NCI-H1694 treated with DMSO at 0.1 percent for 48 hours (cell line): Measurements from ENCODE around the gene CDH3.
"Not testable (repeated sequence)": the region's sequence is repeated elsewhere in the genome, so short reads cannot be mapped to it uniquely, and the experiment has no call there.

Source experiments
- DNase-seq: peaks from one replicate; lab custom pipeline; 2025; lab: John Stamatoyannopoulos, UW

The CDH3 gene

DNA sequence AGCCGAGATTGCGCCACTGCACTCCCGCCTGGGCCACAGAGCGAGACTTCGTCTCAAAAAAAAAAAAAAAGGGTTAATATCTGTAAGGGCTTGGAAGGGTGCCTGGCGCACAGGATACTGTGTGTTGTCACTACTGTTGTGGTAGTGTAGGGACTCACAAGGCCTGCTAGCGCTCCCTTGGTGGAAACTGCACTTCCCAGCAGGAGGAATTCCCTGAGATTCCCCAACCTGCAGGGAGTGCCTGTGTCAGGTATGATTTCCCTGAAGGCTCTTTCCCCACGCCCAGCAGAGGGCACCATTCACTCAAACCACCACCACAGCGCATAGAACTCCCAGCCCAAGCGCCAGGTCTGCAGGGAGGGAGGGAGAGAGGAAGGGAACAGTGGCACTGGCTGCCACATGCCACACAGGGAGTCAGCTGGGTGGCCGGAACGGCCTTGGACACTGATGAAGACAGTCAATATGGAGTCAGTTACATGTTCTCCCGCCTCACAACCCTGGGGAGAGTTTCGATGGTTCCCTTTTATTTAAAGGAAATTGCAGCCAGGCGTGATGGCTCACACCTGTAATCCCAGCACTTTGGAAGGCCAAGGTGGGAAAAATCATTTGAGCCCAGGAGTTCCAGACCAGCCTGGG, 59.2 kb downstream of the CDH3 start:
- DNase-seq: peak; percentile 49

DNA sequence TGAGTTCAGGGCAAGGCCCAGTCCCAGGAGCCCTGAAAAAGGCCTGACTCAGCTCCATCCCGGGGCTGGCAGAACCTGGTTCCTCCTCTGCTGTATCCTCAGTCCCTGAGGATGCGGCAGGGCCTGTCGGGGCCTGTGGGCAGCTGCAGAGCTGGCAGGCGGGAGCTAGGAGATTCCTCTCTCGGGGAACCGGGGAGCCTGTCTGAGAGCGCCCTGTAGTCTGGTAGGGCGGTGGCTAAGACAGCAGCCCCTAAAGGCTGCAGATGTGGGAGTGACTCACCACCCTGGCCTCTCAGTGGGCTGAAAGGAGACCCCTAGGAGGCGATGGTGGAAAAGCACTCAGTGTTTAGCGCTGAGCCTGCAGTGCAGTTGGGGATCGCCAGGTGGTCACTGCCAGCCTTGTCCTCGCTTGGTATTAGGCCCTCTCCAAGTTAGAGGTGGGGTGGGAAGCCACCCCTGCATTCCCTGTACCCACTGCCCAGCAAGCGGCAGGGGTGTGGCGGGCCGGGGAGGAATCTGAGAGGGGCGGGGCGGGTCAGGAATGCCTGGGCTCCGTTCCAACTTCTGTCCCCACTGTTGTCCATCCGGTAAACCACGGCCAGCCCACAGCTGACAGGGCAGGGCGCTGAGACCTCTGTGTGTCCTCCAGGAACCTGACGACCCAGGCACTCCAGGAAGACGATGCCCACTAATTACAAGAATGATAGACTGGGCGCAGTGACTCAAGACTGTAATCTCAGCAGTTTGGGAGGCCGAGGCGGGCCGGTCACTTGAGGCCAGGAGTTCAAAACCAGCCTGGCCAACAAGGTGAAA, 62.4 kb downstream of the CDH3 start:
- DNase-seq: no peak

DNA sequence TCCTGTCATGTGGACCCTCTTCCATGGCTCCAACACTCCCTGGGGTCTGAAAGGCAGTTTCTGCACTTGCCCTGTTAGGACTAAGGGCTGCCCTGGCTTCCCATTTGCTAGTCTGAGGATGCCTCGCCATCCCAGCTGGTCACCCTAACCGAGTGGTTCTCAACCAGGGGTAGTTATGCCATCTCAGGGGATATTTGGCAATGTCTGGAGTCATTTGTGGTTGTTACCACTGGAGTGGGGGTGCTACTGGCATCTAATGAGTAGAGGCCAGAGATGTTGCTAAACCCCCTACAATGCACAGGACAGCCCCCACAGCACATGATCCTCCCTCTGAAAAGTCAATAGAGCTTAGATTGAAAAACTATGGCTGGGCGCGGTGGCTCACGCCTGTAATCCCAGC, 65.1 kb downstream of the CDH3 start:
- DNase-seq: no peak

DNA sequence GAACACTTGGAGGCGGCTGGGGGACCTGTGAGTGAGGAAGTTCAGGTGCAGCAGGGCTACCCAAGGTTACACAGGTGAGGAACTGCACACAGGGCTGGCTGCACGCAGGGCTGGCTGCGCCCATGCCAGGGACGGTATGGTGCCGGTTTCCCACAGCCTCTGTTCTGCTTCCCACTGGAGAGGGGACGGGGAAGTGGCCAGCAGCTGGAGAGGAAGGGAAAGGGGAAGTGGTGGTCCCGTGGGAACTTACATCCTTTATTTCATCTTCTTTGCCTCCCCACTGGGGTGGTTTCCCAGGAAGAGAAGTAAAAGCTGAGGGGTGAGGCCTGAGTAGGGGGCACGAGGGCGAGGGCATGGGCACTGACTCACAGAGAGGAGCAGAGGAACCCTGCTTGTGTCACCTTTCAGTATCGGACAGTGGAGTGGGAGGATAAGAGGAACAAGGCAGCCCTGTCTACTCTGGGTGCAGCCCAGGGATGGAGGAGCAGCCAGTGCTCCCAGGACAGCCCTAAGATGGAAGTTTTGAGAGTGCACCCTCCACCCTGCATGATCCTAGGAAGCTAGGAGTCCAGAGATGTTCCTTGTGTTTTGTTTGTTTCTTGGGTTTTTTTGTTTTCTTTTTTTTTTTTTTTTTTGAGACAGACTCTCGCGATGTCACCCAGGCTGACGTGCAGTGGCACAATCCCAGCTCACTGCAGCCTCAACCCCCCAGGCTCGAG, 66.5 kb downstream of the CDH3 start:
- DNase-seq: no peak

DNA sequence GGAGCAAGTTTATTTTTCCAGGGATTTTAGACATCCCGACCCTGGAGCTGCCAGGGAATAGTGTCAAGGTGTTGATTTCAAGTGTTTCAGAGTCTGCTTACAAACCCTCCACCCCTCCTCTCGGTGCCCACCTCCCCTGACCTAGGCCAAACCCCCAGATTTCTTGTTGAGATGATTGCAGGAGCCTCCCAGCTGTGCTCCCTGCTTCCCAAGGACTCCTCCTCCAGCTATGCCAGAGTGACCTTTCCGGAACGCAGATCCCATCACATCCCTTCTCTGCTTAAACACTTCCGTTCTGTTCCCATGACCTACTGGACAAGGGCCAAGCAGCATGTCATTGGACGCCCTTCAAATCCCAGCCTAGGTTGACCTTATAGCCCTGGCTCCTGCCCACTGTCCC, 68.3 kb downstream of the CDH3 start:
- no peak for DNase-seq

DNA sequence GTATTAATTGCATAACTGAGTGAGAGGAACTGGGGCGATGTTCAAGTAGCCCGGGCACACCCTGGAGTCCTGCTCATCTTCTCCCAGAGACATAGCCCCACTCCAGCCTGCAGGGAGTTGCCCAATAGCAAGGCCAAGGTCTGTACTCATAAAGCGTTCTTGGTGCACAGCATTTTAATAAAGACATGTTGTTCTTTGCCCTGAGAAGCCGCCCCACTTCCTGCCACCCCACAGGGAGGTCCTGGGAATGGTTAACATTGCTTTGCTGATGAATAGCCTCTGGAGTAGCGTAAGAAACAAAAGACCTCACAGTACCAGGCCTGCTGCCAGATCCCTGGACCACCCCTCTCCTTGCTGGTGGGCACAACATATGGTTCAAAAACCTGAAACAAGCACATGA, 70.4 kb downstream of the CDH3 start:
- no peak for DNase-seq

DNA sequence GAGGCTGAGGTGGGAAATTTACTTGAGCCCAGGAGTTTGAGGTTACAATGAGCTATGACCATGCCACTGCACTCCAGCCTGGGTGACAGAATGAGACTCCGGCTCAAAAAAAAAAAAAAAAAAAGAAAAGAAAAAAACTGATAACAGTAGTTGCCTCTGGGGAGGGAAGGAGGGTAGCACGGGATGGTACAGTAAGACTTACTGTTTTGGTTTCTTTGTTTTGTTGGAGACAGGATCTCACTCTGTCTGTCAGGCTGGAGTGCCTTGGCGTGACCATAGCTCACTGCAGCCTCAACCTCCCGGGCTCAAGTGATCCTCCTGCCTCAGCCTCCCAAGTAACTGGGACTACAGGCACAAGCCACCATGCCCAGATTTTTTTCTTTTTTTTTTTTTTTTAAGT, 71.4 kb downstream of the CDH3 start:
- DNase-seq: not testable (repeated sequence)

DNA sequence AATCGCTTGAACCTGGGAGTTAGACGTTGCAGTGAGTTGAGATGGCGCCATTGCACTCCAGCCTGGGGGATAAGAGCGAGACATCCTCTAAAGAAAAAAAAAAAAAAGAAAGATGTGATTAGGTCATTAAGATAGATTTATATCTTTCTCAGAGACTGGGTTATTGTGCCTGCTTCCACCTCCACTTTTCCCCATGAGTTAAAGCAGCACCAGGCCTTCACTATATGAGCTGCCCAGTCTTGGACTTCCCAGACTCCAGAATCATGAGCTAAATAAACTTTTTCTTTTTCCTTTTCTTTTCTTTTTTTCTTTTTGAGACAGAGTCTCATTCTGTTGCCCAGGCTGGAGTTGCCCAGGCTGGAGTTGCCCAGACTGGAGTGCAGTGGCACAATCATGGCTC, 72.6 kb downstream of the CDH3 start:
- no peak for DNase-seq

DNA sequence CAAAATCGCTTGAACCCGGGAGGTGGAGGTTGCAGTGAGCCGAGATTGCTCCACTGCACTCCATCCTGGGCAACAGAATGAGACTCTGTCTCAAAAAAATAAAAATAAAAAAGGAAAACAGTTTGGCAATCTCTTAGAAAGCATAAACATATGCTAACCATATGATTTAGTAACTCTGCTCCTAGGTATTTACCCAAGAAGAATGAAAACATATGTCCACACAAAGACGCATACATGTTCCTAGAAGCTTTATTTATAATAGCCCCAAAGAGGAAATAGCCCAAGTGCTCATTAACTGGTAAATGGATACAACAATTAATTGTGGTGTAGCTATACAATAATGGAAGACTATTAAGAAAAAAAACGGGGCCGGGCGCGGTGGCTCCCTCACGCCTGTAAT, 73.5 kb downstream of the CDH3 start:
- DNase-seq: no peak

DNA sequence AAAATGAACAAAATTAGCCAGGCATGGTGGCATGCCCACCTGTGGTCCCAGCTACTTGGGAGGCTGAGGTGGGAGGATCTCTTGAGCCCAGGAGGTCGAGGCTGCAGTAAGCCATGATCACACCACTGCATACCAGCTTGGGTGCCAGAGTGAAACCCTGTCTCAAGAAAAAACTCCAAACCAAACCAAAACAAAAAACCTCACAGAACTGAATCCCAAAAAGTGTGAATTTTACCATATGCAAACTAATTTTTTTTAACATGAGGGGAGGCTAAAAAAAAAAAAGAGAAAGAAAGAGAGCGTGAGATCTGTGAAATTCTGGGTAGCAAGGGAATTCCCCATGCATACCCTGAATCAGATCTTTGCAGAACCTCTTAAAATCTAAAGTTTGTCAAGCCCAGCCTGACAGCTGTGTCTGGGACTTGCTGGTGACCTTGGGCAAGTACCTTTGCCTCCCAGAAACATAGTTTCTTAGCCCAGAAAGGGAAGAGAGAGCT, 74.9 kb downstream of the CDH3 start:
- DNase-seq: no peak

DNA sequence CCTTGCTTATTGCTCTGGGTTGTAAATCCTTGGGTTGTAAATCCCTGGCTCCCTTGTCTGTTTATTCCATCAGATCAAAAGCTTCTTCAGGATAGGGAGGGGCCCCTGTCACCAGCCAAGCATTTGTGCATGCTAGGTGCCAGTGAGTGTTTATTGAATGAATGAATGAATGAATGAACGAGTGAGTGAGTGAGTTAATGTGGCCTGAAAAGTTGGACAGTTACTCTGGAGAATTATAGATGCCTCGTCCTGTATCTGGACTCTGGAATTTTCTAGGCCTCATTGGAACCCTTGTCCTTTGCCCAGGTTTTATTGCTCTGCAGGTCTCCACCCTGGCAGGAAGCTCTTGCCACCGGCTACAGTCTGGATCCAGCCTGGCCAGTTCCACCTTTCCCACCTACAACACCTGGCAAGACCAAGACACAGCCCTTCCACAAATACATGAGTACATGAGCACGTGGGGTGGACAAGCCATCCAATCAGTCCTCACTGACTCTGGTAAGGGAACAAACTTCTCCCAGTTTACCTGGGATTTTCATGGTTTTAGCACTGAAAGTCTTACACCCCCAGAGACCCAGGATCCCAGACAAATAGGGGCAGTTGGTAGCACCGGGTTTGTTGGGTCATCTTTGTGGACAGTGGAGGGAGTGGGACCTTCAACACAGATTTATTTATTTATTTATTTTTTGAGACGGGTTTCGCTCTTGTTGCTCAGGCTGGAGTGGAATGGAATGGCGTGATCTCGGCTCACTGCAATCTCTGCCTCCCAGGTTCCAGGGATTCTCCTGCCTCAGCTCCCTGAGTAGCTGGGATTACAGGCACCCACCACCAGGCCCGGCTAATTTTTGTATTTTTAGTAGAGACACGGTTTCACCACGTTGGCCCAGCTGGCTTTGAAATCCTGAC, 77.3 kb downstream of the CDH3 start:
- DNase-seq: no peak

DNA sequence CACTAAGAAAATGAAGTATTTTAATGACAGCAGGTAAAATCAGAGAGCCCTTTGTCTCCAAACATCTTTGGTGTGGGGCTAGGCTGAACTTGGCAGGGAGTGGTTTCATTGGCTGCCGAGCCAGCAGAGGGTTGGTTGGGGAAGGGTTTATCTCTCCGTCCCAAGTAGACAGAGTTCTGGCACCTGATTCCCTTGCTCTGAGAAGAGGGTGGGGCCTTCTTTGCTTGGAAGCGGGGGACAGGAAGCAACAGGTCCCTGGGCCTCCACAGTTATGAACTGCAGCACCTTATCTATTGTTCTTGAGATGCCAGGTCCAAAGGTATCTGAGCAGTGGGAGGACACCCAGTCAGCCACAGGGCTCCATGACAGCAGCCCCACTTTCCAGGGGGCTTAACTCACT, 79.7 kb downstream of the CDH3 start:
- no peak for DNase-seq

DNA sequence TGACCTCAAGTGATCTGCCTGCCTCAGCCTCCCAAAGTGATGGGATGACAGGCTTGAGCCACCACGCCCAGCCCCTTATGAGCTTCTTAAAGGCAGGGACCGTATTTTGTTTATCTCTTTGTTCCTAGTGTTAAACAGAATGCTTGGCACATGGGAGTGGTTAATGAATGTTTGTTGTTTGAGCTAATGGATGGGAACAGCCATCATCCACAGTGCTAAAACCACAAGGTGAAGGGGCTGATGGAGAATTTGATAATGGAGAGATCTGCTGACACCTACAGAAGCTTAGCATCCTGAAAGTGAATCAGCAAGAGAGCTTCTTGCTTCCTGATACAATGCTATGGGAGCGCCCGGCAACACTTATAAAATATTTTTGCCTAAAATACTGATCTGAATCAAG, 83.4 kb downstream of the CDH3 start:
- DNase-seq: no peak

DNA sequence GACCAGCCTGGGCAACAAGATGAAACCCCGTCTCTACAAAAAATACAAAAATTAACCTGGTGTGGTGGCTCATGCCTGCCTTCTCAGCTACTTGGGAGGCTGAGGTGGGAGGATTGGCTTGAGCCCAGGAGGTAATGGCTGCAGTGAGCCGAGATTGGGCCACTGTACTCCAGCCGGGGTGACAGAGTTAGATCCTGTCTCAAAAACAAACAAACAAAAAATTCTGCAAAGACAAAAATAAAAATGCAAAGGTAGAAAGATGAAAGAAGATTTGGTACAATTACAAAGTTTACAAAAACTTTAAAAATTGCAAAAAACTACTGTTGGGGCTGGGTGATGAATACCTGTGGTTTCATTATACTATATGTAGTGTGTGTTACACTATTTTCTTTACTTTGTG, 86.5 kb downstream of the CDH3 start:
- DNase-seq: no peak

DNA sequence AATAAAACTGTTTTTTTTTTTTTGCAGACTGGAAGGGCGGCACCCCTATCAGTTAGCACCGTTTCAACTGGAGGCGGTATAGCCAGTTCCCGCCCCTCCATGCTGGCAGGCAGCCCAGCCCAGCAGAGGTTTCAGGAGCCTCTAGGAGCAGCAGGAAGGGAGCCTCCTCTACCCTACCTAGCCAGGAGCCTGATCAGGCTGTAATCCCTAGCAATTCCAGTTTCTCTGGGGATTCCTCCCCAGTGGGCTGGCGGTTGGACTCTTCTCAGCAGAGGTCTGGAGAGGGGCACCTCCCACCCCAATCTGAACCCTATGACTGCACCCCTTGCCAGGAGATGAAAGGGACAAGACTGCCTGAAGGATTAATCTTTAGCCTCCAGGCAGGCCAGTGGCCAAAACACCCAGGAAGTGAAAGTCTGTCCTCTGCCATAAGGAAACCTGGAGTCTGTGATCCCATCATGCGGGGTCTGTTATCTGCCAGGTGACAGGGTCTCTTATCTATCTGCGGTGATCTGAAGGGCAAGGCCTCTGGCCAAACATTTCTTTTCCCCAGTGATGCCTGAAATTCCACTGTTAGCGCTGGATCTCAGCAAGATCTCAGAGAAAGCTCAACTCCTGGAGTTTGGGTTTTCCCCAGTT, 87.1 kb downstream of the CDH3 start:
- no peak for DNase-seq

DNA sequence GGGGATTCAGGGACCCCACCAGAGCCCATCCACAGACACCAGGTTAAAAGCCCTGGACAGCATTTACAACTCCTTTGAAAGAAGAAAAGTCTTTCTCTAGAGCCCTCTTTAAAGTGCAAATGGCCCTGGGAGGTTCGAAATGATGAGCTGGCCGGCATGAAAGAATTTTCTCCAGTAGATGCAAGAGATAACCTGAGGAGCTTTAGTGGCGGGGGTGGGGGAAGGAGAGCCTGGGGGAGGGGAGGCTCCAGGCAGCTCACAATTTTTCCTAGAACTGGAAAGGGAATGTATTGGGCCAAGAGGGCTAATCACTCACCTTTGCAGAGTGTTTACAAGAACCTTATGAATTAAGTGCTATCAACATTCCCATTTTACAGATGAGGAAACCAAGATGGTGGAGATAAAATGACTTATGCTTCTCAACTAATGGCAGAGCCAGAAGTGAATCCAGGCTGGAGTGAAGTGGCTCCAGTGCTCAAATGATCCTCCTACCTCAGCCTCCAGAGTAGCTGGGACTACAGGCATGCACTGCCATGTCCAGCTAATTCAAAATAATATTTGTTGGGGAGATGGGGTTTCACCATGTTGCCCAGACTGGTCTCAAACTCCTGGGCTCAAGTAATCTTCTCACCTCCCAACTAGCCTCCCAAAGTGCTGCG, 87.8 kb downstream of the CDH3 start:
- DNase-seq: no peak

DNA sequence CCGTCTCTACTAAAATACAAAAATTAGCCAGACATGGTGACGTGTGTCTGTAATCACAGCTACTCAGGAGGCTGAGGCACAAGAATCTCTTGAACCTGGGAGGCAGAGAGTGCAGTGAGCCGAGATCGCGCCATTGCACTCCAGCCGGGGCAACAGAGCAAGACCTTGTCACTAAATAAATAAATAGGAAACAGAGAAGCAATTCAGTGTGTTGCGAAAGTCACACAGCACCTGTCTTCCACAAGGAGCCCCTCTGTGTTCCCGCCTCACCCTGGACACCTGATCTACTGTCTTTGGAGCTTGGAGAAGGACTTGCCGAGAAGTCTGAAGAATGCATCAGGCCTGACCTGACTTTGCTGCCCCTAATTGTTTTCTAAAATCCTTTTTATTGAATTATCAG, 88.5 kb downstream of the CDH3 start:
- no peak for DNase-seq

DNA sequence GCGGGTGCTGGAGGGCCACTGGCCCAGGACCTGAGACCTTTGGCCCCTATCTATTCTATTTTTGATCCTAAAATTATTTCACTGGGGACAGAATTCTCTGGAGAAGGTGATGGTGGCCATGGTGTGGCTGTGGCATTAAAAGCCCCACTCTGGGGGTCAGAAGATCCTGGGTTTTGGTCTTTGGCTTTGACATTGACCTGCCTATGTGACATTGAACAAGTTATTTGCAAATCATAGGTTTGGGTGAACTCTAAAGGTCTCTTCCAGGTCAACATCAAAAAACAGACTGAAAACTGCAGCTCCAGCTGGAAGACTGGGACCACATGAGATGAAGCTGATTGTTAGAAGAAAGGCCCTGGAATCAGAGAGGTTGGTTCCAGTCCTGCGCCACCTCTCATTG, 89.7 kb downstream of the CDH3 start:
- DNase-seq: no peak

DNA sequence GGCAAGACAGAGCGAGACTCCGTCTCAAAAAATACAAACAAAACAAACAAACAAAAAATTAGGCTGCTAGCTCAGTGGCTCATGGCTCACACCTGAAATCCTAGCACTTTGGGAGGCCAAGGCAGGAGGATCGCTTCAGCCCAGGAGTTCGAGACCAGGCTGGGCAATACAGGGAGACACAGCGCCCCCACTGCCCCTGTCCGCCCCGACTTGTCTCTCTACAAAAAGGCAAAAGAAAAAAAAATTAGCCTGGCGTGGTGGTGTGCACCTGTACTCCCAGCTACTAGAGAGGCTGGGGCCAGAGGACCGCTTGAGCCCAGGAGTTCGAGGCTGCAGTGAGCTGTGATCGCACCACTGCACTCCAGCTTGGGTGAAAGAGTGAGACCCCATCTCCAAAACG, 91.5 kb downstream of the CDH3 start:
- no peak for DNase-seq

DNA sequence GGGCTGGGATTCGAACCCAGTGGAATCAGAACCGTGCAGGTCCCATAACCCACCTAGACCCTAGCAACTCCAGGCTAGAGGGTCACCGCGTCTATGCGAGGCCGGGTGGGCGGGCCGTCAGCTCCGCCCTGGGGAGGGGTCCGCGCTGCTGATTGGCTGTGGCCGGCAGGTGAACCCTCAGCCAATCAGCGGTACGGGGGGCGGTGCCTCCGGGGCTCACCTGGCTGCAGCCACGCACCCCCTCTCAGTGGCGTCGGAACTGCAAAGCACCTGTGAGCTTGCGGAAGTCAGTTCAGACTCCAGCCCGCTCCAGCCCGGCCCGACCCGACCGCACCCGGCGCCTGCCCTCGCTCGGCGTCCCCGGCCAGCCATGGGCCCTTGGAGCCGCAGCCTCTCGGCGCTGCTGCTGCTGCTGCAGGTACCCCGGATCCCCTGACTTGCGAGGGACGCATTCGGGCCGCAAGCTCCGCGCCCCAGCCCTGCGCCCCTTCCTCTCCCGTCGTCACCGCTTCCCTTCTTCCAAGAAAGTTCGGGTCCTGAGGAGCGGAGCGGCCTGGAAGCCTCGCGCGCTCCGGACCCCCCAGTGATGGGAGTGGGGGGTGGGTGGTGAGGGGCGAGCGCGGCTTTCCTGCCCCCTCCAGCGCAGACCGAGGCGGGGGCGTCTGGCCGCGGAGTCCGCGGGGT, 92.1 kb downstream of the CDH3 start, which contains the start of gene CDH1:
TSS of gene CDH1 (plus strand) at position 247 of the 684 bp plus-strand sequence. CDS start at position 371, 124 bp downstream.
- no peak for DNase-seq
